Measurements from ENCODE around the gene CASZ1. TPM values are rescaled to one million over a fixed set of nuclear protein-coding genes. Genes with fewer than 3 reads are reported as not detected.
A peak's percentile ranks its signal among the peaks of the same experiment; 100 is the strongest.

Gene CASZ1, protein sequence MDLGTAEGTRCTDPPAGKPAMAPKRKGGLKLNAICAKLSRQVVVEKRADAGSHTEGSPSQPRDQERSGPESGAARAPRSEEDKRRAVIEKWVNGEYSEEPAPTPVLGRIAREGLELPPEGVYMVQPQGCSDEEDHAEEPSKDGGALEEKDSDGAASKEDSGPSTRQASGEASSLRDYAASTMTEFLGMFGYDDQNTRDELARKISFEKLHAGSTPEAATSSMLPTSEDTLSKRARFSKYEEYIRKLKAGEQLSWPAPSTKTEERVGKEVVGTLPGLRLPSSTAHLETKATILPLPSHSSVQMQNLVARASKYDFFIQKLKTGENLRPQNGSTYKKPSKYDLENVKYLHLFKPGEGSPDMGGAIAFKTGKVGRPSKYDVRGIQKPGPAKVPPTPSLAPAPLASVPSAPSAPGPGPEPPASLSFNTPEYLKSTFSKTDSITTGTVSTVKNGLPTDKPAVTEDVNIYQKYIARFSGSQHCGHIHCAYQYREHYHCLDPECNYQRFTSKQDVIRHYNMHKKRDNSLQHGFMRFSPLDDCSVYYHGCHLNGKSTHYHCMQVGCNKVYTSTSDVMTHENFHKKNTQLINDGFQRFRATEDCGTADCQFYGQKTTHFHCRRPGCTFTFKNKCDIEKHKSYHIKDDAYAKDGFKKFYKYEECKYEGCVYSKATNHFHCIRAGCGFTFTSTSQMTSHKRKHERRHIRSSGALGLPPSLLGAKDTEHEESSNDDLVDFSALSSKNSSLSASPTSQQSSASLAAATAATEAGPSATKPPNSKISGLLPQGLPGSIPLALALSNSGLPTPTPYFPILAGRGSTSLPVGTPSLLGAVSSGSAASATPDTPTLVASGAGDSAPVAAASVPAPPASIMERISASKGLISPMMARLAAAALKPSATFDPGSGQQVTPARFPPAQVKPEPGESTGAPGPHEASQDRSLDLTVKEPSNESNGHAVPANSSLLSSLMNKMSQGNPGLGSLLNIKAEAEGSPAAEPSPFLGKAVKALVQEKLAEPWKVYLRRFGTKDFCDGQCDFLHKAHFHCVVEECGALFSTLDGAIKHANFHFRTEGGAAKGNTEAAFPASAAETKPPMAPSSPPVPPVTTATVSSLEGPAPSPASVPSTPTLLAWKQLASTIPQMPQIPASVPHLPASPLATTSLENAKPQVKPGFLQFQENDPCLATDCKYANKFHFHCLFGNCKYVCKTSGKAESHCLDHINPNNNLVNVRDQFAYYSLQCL (N-terminal part only)
- total RNA-seq (2021) (6.9 to 11.7 TPM (median 8.7 TPM) in 3 replicates), Bru-seq, nascent RNA (percentile 36 among the genes with signal in this experiment)
- long read RNA-seq, experiment 1, full-length matches to known transcripts = 8 of 26 reads
- long read RNA-seq, experiment 1, partial matches to known transcripts = 11 of 26 reads
- long read RNA-seq, experiment 1, other reads (novel, unspliced or antisense) = 7 of 26 reads
- long read RNA-seq, experiment 2, partial matches to known transcripts = 4 of 12 reads
- long read RNA-seq, experiment 2, other reads (novel, unspliced or antisense) = 7 of 12 reads
- long read RNA-seq, experiment 3, partial matches to known transcripts = 1 of 1 reads
- long read RNA-seq, experiment 3, other reads (novel, unspliced or antisense) = 0 of 1 reads

DNA sequence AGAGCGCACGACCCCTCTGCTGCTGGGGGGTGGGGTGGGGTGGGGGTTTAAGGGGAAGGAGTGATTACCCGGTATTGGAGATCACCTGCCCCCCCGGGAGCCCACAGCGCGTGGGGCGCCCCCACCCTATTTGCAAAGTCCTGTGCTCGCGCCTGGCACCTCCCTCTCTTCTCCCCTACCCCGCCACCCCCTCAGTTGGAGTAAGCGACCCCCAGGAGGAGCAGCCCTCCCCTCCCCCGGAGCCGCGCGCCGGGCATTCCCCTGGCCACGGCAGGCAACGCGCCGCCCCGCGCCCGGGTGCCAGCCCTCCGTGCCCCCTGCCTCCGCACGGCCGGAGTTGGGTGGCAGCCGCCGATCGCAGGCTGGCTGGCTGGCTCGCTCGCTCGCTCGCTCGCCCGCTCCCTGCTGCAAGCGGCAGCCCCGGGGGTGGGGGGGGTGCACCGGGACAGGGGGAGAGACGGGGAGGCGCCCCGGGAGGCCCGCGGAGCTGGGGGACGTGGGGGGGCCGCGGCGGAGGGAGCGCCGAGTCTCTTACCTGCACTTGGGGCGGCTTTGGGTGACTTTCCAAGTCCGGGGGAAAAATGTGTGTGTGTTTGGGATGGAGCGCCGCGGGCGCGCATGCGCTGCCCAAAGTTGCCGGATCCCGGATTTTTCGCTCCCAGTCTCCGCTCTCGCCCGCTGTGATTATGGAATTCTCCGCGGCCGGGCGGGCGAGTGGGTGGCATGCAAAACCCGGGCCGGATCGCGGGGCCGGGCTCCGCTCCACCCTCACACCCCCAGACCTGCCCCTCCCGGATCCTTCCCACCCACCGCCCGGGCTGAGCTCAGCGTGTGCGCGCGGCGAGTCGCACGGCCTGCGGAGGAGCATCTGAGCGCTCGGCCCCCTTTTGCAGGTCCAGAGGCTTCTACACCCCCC is at the start of gene CASZ1:
CASZ1 (minus strand) TSS at position 618 of the 916 bp plus-strand sequence. CDS start 102,757 bp downstream, outside the sequence.
- no peak within 1 kb of the TSS for H3K27ac Mint-ChIP-seq
- CTCF ChIA-PET = interaction anchor here (0.6 to 1.4 kb wide), 3 partner anchors 69 to 288 kb away, joined by 3 read pairs; no protein-coding TSS in a partner anchor
- peaks cover 47% of the 10 kb centered on the region for H3K27me3 Mint-ChIP-seq (ENCODE audit: low read depth)
- ATAC-seq (peak; percentile 49), DNase-seq (ENCODE audit: low spot score) (peak; percentile 91)
- H3K4me3 Mint-ChIP-seq = peak within 1 kb of the TSS; percentile 71
- peaks cover 29% of the 10 kb centered on the region for H3K4me1 Mint-ChIP-seq
- no peaks in the 10 kb centered on the region for H3K36me3 Mint-ChIP-seq
- POLR2A ChIA-PET = interaction anchor here (0.7 kb wide), 1 partner anchor 114 kb away, joined by 3 read pairs; no protein-coding TSS in a partner anchor
- no peaks in the 10 kb centered on the region for H3K9me3 Mint-ChIP-seq
- TF ChIP-seq OVOL2 (CRISPR knock-in tag; IDR thresholded peaks at IDR 0.05; ENCODE audit: borderline replicate concordance) (no peak), CREM (CRISPR knock-in tag; IDR thresholded peaks at IDR 0.05) (no peak), TP53 (CRISPR knock-in tag; IDR thresholded peaks at IDR 0.05) (0 out of 2 replicates have a peak, but pooled peaks have one; percentile 68), SP1 (CRISPR knock-in tag; conservative IDR thresholded peaks at IDR 0.05) (peak; percentile 72), ZBTB21 (CRISPR knock-in tag; IDR thresholded peaks at IDR 0.05; ENCODE audit: borderline replicate concordance) (peak; percentile 78; the same call in 1 of the 2 replicates), PRRX2 (CRISPR knock-in tag; IDR thresholded peaks at IDR 0.05) (no peak), GABPB1 (CRISPR knock-in tag; IDR thresholded peaks at IDR 0.05) (0 out of 2 replicates have a peak, but pooled peaks have one; percentile 24), NR1H2 (CRISPR knock-in tag; IDR thresholded peaks at IDR 0.05) (no peak), SMAD3 (CRISPR knock-in tag; IDR thresholded peaks at IDR 0.05; ENCODE audit: borderline replicate concordance) (no peak)
- TF ChIP-seq, protein P1, sequence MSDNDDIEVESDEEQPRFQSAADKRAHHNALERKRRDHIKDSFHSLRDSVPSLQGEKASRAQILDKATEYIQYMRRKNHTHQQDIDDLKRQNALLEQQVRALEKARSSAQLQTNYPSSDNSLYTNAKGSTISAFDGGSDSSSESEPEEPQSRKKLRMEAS (CRISPR knock-in tag; IDR thresholded peaks at IDR 0.05) = peak; percentile 39; the same call in 1 of the 2 replicates
- TF ChIP-seq, protein P2, sequence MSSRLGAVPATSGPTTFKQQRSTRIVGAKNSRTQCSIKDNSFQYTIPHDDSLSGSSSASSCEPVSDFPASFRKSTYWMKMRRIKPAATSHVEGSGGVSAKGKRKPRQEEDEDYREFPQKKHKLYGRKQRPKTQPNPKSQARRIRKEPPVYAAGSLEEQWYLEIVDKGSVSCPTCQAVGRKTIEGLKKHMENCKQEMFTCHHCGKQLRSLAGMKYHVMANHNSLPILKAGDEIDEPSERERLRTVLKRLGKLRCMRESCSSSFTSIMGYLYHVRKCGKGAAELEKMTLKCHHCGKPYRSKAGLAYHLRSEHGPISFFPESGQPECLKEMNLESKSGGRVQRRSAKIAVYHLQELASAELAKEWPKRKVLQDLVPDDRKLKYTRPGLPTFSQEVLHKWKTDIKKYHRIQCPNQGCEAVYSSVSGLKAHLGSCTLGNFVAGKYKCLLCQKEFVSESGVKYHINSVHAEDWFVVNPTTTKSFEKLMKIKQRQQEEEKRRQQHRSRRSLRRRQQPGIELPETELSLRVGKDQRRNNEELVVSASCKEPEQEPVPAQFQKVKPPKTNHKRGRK (CRISPR knock-in tag; IDR thresholded peaks at IDR 0.05; ENCODE audit: borderline replicate concordance) = no peak
- TF ChIP-seq, protein P3, sequence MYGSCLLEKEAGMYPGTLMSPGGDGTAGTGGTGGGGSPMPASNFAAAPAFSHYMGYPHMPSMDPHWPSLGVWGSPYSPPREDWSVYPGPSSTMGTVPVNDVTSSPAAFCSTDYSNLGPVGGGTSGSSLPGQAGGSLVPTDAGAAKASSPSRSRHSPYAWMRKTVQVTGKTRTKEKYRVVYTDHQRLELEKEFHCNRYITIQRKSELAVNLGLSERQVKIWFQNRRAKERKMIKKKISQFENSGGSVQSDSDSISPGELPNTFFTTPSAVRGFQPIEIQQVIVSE (CRISPR knock-in tag; IDR thresholded peaks at IDR 0.05; ENCODE audit: borderline replicate concordance) = no peak
- TF ChIP-seq, protein P4, sequence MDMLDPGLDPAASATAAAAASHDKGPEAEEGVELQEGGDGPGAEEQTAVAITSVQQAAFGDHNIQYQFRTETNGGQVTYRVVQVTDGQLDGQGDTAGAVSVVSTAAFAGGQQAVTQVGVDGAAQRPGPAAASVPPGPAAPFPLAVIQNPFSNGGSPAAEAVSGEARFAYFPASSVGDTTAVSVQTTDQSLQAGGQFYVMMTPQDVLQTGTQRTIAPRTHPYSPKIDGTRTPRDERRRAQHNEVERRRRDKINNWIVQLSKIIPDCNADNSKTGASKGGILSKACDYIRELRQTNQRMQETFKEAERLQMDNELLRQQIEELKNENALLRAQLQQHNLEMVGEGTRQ (CRISPR knock-in tag; IDR thresholded peaks at IDR 0.05) = 0 out of 2 replicates have a peak, but pooled peaks have one; percentile 23
- TF ChIP-seq, protein P5, sequence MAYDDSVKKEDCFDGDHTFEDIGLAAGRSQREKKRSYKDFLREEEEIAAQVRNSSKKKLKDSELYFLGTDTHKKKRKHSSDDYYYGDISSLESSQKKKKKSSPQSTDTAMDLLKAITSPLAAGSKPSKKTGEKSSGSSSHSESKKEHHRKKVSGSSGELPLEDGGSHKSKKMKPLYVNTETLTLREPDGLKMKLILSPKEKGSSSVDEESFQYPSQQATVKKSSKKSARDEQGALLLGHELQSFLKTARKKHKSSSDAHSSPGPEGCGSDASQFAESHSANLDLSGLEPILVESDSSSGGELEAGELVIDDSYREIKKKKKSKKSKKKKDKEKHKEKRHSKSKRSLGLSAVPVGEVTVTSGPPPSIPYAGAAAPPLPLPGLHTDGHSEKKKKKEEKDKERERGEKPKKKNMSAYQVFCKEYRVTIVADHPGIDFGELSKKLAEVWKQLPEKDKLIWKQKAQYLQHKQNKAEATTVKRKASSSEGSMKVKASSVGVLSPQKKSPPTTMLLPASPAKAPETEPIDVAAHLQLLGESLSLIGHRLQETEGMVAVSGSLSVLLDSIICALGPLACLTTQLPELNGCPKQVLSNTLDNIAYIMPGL (CRISPR knock-in tag; IDR thresholded peaks at IDR 0.05) = peak; percentile 48; the same call in 1 of the 2 replicates
- TF ChIP-seq, protein P6, sequence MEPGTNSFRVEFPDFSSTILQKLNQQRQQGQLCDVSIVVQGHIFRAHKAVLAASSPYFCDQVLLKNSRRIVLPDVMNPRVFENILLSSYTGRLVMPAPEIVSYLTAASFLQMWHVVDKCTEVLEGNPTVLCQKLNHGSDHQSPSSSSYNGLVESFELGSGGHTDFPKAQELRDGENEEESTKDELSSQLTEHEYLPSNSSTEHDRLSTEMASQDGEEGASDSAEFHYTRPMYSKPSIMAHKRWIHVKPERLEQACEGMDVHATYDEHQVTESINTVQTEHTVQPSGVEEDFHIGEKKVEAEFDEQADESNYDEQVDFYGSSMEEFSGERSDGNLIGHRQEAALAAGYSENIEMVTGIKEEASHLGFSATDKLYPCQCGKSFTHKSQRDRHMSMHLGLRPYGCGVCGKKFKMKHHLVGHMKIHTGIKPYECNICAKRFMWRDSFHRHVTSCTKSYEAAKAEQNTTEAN (CRISPR knock-in tag; IDR thresholded peaks at IDR 0.05) = no peak
- TF ChIP-seq, protein P7, sequence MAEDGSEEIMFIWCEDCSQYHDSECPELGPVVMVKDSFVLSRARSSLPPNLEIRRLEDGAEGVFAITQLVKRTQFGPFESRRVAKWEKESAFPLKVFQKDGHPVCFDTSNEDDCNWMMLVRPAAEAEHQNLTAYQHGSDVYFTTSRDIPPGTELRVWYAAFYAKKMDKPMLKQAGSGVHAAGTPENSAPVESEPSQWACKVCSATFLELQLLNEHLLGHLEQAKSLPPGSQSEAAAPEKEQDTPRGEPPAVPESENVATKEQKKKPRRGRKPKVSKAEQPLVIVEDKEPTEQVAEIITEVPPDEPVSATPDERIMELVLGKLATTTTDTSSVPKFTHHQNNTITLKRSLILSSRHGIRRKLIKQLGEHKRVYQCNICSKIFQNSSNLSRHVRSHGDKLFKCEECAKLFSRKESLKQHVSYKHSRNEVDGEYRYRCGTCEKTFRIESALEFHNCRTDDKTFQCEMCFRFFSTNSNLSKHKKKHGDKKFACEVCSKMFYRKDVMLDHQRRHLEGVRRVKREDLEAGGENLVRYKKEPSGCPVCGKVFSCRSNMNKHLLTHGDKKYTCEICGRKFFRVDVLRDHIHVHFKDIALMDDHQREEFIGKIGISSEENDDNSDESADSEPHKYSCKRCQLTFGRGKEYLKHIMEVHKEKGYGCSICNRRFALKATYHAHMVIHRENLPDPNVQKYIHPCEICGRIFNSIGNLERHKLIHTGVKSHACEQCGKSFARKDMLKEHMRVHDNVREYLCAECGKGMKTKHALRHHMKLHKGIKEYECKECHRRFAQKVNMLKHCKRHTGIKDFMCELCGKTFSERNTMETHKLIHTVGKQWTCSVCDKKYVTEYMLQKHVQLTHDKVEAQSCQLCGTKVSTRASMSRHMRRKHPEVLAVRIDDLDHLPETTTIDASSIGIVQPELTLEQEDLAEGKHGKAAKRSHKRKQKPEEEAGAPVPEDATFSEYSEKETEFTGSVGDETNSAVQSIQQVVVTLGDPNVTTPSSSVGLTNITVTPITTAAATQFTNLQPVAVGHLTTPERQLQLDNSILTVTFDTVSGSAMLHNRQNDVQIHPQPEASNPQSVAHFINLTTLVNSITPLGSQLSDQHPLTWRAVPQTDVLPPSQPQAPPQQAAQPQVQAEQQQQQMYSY (CRISPR knock-in tag; IDR thresholded peaks at IDR 0.05) = peak; percentile 100
- TF ChIP-seq, protein P8, sequence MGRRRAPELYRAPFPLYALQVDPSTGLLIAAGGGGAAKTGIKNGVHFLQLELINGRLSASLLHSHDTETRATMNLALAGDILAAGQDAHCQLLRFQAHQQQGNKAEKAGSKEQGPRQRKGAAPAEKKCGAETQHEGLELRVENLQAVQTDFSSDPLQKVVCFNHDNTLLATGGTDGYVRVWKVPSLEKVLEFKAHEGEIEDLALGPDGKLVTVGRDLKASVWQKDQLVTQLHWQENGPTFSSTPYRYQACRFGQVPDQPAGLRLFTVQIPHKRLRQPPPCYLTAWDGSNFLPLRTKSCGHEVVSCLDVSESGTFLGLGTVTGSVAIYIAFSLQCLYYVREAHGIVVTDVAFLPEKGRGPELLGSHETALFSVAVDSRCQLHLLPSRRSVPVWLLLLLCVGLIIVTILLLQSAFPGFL (CRISPR knock-in tag; IDR thresholded peaks at IDR 0.05; ENCODE audit: borderline replicate concordance) = no peak

All from WTC11 (cell line).